ENCODE results near the gene PPFIBP2. TPM values are rescaled to one million over a fixed set of nuclear protein-coding genes. Genes with fewer than 3 reads are reported as not detected.

The PPFIBP2 gene
- total RNA-seq, 1 experiment from 2014 or later, result 5.7 TPM

DNA sequence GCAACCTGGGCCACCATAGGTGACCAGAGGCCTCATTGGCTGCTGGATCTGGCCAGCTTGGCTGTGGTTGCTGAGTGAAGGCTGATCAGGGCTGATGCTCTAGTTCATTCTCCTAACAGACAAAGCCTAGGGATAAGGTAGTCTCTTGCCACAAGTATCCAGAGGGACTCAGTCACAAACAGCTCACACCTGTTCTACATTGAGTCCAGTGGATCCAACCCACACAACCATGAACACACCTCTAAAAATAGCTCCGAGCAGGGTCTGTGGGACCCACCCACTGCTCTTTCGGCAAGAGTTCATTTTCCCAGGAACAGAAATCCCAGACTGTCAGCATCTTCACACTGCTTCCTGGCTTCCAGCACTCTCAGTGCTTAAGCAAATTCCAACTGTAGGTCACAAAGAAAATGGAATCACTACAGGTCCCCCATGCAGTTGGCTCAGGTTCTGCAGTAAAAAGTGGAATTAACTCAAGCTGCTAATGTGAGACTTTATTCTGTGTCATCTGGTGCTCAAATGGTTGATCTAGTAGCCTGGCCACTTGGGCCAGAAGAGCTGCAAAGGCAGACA, 67.3 kb downstream of the PPFIBP2 start:
- H3K9me2 ChIP-seq (ENCODE audit: insufficient read depth), result no peaks in the 10 kb centered on the region
- intact Hi-C loops (cut with micrococcal nuclease), result no loop called here
- ATAC-seq, result no peak
- POLR2A ChIA-PET, result no interaction called here
- no peak for DNase-seq (ENCODE audit: low read depth, low spot score)
- H3K9ac ChIP-seq (ENCODE audit: low read length), result no peak overlapping the region
- H4K20me1 ChIP-seq (ENCODE audit: insufficient read depth), result no peaks in the 10 kb centered on the region
- RAD21 ChIA-PET (ENCODE audit: low non-redundant PET in 1 of 2, low total read pairs in 2 of 2, uncharacterized antibody in 2 of 2, unreplicated experiment in 2 of 2), result no interaction called here
- H3K4me2 ChIP-seq (ENCODE audit: low read length), result no peak overlapping the region
- H3K79me2 ChIP-seq (ENCODE audit: insufficient read depth, low read length), result no peaks in the 10 kb centered on the region
- peaks cover 22% of the 10 kb centered on the region; the same call in 1 of the 2 replicates for H3K27me3 ChIP-seq (ENCODE audit: insufficient read depth, low read length)
- H3K4me3 ChIP-seq (replicated peaks in 1 of 2; ENCODE audit: low read depth in 1 of 2, low read length in 2 of 2), result no peak overlapping the region
- TF ChIP-seq EZH2phosphoT487 (IDR thresholded peaks at IDR 0.05; ENCODE audit: borderline replicate concordance), result no peak
- no peak for TF ChIP-seq YY1 (IDR thresholded peaks at IDR 0.05; ENCODE audit: extremely low read depth, insufficient replicate concordance, low read depth, low read length)
- no peak for TF ChIP-seq POLR2AphosphoS5 (IDR thresholded peaks at IDR 0.05; ENCODE audit: low read depth, low read length)
- no peak for TF ChIP-seq SP1 (IDR thresholded peaks at IDR 0.05; ENCODE audit: low read depth)
- H3K36me3 ChIP-seq (ENCODE audit: control insufficient read depth in 1 of 2, insufficient read depth in 2 of 2, low read length in 2 of 2), result no peaks in the 10 kb centered on the region
- CTCF ChIA-PET, result interaction anchor here (0.7 kb wide), 1 partner anchor 10 kb away, joined by 3 read pairs; no protein-coding TSS in a partner anchor
- no peak overlapping the region for H3K27ac ChIP-seq (ENCODE audit: low read depth, low read length)
- H2AFZ ChIP-seq (ENCODE audit: low read depth, low read length, poor library complexity, severe bottlenecking), result no peak overlapping the region
- BruUV-seq (replicated peaks), result no TSS peak
- no peaks in the 10 kb centered on the region for H3K9me3 ChIP-seq (ENCODE audit: control insufficient read depth in 1 of 2, insufficient read depth in 1 of 2, low read depth in 1 of 2, low read length in 2 of 2)
- H3K4me1 ChIP-seq (ENCODE audit: control insufficient read depth in 1 of 2, insufficient read depth in 2 of 2, low read length in 2 of 2), result peaks cover 2% of the 10 kb centered on the region in 2 experiments

DNA sequence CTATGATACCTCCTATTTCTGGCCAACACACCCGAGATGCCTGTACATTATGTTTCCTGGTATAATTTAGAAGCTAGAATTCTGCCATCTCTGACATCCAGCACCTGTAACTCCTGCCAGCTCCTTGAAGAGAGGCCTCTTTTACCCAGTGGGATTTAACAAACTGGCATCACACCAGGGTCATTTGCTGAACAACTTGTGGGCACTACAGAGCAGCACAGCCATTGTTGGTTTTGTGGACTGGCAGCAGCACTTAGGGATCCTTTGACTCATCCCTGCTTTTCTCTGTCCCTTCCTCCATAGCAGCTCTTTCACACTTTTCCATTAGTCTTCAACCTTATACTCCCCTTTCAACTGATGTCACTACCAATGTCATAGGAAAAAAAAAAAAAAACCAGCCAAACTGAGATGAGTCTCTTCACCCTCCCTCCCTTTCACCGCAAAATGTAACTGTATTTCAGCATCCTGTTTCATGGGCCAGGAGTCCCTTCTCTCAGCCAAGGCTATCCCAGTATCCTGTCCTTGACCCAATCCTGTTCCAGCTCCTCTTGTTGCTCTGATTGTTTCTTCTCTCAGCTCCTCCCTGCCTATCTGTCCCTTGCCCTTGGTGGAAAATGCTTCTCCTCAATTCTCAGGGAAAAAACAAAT, 68.7 kb downstream of the PPFIBP2 start:
- Histone ChIP-seq H3K27ac (ENCODE audit: low read depth, low read length) (no peak overlapping the region), H3K9me2 (ENCODE audit: insufficient read depth) (no peaks in the 10 kb centered on the region), H3K79me2 (ENCODE audit: insufficient read depth, low read length) (no peaks in the 10 kb centered on the region), H3K36me3 (ENCODE audit: control insufficient read depth in 1 of 2, insufficient read depth in 2 of 2, low read length in 2 of 2) (no peaks in the 10 kb centered on the region), H2AFZ (ENCODE audit: low read depth, low read length, poor library complexity, severe bottlenecking) (no peak overlapping the region), H3K4me2 (ENCODE audit: low read length) (no peak overlapping the region), H3K27me3 (ENCODE audit: insufficient read depth, low read length) (peaks cover 22% of the 10 kb centered on the region; the same call in 1 of the 2 replicates), H3K4me3 (replicated peaks in 1 of 2; ENCODE audit: low read depth in 1 of 2, low read length in 2 of 2) (no peak overlapping the region), H3K9me3 (ENCODE audit: control insufficient read depth in 1 of 2, insufficient read depth in 1 of 2, low read depth in 1 of 2, low read length in 2 of 2) (no peaks in the 10 kb centered on the region), H4K20me1 (ENCODE audit: insufficient read depth) (no peaks in the 10 kb centered on the region), H3K4me1 (ENCODE audit: control insufficient read depth in 1 of 2, insufficient read depth in 2 of 2, low read length in 2 of 2) (no peaks in the 10 kb centered on the region), H3K9ac (ENCODE audit: low read length) (no peak overlapping the region)
- ChIA-PET RAD21 (ENCODE audit: low non-redundant PET in 1 of 2, low total read pairs in 2 of 2, uncharacterized antibody in 2 of 2, unreplicated experiment in 2 of 2) (no interaction called here), CTCF (no interaction called here), POLR2A (no interaction called here)
- intact Hi-C loops (cut with micrococcal nuclease), result no loop called here
- no TSS peak for BruUV-seq (replicated peaks)
- ATAC-seq, result no peak
- no peak for DNase-seq (ENCODE audit: low read depth, low spot score)
- TF ChIP-seq ELF1 (IDR thresholded peaks at IDR 0.05; ENCODE audit: borderline replicate concordance, low read depth) (no peak), EZH2 (IDR thresholded peaks at IDR 0.05) (no peak), POLR2AphosphoS5 (IDR thresholded peaks at IDR 0.05; ENCODE audit: low read depth, low read length) (no peak), RAD21 (IDR thresholded peaks at IDR 0.05; ENCODE audit: low read depth) (no peak), ZFX (IDR thresholded peaks at IDR 0.05) (no peak)
- TF ChIP-seq, protein P1, sequence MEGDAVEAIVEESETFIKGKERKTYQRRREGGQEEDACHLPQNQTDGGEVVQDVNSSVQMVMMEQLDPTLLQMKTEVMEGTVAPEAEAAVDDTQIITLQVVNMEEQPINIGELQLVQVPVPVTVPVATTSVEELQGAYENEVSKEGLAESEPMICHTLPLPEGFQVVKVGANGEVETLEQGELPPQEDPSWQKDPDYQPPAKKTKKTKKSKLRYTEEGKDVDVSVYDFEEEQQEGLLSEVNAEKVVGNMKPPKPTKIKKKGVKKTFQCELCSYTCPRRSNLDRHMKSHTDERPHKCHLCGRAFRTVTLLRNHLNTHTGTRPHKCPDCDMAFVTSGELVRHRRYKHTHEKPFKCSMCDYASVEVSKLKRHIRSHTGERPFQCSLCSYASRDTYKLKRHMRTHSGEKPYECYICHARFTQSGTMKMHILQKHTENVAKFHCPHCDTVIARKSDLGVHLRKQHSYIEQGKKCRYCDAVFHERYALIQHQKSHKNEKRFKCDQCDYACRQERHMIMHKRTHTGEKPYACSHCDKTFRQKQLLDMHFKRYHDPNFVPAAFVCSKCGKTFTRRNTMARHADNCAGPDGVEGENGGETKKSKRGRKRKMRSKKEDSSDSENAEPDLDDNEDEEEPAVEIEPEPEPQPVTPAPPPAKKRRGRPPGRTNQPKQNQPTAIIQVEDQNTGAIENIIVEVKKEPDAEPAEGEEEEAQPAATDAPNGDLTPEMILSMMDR (IDR thresholded peaks at IDR 0.05 in 2 of 3, conservative IDR thresholded peaks at IDR 0.05 in 1 of 3; ENCODE audit: borderline replicate concordance in 1 of 3, insufficient read depth in 1 of 3, low read depth in 2 of 3, low read length in 2 of 3), result no peak
- TF ChIP-seq, protein P2, sequence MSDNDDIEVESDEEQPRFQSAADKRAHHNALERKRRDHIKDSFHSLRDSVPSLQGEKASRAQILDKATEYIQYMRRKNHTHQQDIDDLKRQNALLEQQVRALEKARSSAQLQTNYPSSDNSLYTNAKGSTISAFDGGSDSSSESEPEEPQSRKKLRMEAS (IDR thresholded peaks at IDR 0.05), result no peak
- TF ChIP-seq, protein P3, sequence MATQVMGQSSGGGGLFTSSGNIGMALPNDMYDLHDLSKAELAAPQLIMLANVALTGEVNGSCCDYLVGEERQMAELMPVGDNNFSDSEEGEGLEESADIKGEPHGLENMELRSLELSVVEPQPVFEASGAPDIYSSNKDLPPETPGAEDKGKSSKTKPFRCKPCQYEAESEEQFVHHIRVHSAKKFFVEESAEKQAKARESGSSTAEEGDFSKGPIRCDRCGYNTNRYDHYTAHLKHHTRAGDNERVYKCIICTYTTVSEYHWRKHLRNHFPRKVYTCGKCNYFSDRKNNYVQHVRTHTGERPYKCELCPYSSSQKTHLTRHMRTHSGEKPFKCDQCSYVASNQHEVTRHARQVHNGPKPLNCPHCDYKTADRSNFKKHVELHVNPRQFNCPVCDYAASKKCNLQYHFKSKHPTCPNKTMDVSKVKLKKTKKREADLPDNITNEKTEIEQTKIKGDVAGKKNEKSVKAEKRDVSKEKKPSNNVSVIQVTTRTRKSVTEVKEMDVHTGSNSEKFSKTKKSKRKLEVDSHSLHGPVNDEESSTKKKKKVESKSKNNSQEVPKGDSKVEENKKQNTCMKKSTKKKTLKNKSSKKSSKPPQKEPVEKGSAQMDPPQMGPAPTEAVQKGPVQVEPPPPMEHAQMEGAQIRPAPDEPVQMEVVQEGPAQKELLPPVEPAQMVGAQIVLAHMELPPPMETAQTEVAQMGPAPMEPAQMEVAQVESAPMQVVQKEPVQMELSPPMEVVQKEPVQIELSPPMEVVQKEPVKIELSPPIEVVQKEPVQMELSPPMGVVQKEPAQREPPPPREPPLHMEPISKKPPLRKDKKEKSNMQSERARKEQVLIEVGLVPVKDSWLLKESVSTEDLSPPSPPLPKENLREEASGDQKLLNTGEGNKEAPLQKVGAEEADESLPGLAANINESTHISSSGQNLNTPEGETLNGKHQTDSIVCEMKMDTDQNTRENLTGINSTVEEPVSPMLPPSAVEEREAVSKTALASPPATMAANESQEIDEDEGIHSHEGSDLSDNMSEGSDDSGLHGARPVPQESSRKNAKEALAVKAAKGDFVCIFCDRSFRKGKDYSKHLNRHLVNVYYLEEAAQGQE (IDR thresholded peaks at IDR 0.05; ENCODE audit: low read depth), result no peak

Data from HCT116 (cell line).